GM23338 (cell line): Measurements from ENCODE around the gene HKDC1.

ENCODE experiments used
- CREB1 ChIP-seq: fragments of 250-450 bp; sonication (Bioruptor Pico); IDR thresholded peaks from 2 replicates; pipeline ENCODE4 v1.5.0; 2020; ENCODE audit warnings: low read depth, mild to moderate bottlenecking, moderate library complexity
- EZH2 ChIP-seq: fragments of 200-600 bp; sonication (generic); IDR thresholded peaks from one replicate; pipeline ENCODE4 v1.8.0; 2017; ENCODE audit warnings: antibody characterized with exemption, mild to moderate bottlenecking, low read depth; ENCODE audit not compliant: unreplicated experiment
- EZH2phosphoT487 ChIP-seq: fragments of 200-600 bp; sonication (generic); IDR thresholded peaks from one replicate; pipeline ENCODE4 v1.8.1; 2018; ENCODE audit warnings: antibody characterized with exemption; ENCODE audit not compliant: unreplicated experiment
- POLR2AphosphoS5 ChIP-seq: IDR thresholded peaks from 2 replicates; pipeline ENCODE4 v1.6.1; 2016; ENCODE audit warnings: antibody characterized with exemption, low read depth
- ZNF331 ChIP-seq: fragments of 250-450 bp; sonication (Bioruptor Pico); IDR thresholded peaks from 2 replicates; pipeline ENCODE4 v1.5.0; 2020; ENCODE audit warnings: low read depth, mild to moderate bottlenecking, moderate library complexity
- TF ChIP-seq, protein P1 (sequence below), 2 experiments: fragments of 200-600 bp in 1 of 2; sonication (generic) in 1 of 2; conservative IDR thresholded peaks; 2 replicates each; pipeline versions ENCODE4 v1.5.1 to v1.6.1; 2016 to 2017; ENCODE audit warnings: antibody characterized with exemption in 2 of 2, low read depth in 2 of 2, mild to moderate bottlenecking in 2 of 2, moderate library complexity in 1 of 2
- TF ChIP-seq, protein P2 (sequence below): IDR thresholded peaks from one replicate; pipeline ENCODE4 v1.6.1; 2018; ENCODE audit warnings: antibody characterized with exemption; ENCODE audit not compliant: unreplicated experiment

GRCh38 chr10:69224862-69225657 is 4.9 kb downstream of the HKDC1 start:
- TF ChIP-seq, protein P1, sequence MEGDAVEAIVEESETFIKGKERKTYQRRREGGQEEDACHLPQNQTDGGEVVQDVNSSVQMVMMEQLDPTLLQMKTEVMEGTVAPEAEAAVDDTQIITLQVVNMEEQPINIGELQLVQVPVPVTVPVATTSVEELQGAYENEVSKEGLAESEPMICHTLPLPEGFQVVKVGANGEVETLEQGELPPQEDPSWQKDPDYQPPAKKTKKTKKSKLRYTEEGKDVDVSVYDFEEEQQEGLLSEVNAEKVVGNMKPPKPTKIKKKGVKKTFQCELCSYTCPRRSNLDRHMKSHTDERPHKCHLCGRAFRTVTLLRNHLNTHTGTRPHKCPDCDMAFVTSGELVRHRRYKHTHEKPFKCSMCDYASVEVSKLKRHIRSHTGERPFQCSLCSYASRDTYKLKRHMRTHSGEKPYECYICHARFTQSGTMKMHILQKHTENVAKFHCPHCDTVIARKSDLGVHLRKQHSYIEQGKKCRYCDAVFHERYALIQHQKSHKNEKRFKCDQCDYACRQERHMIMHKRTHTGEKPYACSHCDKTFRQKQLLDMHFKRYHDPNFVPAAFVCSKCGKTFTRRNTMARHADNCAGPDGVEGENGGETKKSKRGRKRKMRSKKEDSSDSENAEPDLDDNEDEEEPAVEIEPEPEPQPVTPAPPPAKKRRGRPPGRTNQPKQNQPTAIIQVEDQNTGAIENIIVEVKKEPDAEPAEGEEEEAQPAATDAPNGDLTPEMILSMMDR (conservative IDR thresholded peaks at IDR 0.05; ENCODE audit: low read depth in 2 of 2), result no peak
- TF ChIP-seq POLR2AphosphoS5 (no peak), EZH2 (no peak), ZNF331 (CRISPR knock-in tag) (no peak), EZH2phosphoT487 (no peak), CREB1 (CRISPR knock-in tag) (no peak)
- TF ChIP-seq, protein P2, sequence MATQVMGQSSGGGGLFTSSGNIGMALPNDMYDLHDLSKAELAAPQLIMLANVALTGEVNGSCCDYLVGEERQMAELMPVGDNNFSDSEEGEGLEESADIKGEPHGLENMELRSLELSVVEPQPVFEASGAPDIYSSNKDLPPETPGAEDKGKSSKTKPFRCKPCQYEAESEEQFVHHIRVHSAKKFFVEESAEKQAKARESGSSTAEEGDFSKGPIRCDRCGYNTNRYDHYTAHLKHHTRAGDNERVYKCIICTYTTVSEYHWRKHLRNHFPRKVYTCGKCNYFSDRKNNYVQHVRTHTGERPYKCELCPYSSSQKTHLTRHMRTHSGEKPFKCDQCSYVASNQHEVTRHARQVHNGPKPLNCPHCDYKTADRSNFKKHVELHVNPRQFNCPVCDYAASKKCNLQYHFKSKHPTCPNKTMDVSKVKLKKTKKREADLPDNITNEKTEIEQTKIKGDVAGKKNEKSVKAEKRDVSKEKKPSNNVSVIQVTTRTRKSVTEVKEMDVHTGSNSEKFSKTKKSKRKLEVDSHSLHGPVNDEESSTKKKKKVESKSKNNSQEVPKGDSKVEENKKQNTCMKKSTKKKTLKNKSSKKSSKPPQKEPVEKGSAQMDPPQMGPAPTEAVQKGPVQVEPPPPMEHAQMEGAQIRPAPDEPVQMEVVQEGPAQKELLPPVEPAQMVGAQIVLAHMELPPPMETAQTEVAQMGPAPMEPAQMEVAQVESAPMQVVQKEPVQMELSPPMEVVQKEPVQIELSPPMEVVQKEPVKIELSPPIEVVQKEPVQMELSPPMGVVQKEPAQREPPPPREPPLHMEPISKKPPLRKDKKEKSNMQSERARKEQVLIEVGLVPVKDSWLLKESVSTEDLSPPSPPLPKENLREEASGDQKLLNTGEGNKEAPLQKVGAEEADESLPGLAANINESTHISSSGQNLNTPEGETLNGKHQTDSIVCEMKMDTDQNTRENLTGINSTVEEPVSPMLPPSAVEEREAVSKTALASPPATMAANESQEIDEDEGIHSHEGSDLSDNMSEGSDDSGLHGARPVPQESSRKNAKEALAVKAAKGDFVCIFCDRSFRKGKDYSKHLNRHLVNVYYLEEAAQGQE, result no peak
